Testis (tissue), 2 donors: Measurements from ENCODE around the gene PACSIN2.

Source experiments
- POLR2A ChIP-seq: fragments of 450-650 bp; IDR thresholded peaks from one replicate; pipeline ENCODE4 v1.6.1; 2017; ENCODE audit warnings: antibody characterized with exemption, mild to moderate bottlenecking, moderate library complexity
- TF ChIP-seq, protein P1 (sequence below), 3 experiments: fragments of 450-650 bp in 2 of 3; fragments of 200-600 bp in 1 of 3; sonication (generic) in 1 of 3; IDR thresholded peaks; one replicate each; pipeline ENCODE4 v1.5.1; 2016 to 2019; ENCODE audit warnings: antibody characterized with exemption in 3 of 3, mild to moderate bottlenecking in 2 of 3, moderate library complexity in 1 of 3

DNA sequence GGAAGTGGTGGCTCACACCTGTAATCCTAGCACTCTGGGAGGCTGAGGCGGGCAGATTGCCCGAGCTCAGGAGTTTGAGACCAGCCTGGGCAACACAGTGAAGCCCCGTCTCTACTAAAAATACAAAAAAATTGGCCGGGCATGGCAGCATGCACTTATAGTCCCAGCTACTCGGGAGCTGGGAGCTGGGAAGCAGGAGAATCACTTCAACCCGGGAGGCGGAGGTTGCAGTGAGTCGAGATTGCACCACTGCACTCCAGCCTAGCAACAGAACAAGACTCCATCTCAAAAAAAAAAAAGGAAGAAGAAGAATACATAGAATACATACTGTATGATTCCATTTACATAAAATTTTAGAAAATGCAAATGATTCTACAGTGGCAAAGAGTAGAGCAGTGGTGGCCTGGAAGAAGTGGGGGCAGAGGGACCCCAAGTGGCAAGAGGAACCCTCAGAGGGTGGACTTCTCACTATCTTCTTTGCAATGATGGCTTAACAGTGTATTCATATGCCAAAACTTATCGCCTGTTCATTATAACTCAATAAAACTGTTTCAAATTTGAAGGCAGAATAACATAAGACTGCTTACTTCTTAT, 22.0 kb downstream of the PACSIN2 start:
- TF ChIP-seq, protein P1, sequence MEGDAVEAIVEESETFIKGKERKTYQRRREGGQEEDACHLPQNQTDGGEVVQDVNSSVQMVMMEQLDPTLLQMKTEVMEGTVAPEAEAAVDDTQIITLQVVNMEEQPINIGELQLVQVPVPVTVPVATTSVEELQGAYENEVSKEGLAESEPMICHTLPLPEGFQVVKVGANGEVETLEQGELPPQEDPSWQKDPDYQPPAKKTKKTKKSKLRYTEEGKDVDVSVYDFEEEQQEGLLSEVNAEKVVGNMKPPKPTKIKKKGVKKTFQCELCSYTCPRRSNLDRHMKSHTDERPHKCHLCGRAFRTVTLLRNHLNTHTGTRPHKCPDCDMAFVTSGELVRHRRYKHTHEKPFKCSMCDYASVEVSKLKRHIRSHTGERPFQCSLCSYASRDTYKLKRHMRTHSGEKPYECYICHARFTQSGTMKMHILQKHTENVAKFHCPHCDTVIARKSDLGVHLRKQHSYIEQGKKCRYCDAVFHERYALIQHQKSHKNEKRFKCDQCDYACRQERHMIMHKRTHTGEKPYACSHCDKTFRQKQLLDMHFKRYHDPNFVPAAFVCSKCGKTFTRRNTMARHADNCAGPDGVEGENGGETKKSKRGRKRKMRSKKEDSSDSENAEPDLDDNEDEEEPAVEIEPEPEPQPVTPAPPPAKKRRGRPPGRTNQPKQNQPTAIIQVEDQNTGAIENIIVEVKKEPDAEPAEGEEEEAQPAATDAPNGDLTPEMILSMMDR (IDR thresholded peaks at IDR 0.05), result no peak
- TF ChIP-seq POLR2A, result no peak
